Fibroblast of skin of abdomen (primary cell): ENCODE results near the gene RASSF5.

Source experiments
- DNase-seq: peaks from one replicate; pipeline ENCODE4 v3.0.0-alpha.2; 2013

The RASSF5 gene

DNA sequence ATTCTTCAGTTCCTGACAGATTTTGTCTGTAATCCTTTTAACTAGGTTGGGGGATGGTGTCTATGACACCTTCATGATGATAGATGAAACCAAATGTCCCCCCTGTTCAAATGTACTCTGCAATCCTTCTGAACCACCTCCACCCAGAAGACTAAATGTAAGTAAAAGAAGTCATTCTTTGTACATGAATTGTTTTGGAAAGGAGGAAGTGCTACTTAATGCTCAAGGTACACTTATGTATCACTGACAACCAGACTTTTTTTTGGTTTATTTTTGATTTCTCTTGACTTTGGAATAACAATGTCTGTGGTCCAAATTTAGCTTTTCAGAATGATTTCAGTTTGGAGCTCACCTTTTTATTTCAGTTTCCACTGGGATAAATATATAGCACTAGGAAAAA, 130.3 kb downstream of the RASSF5 start:
- no peak for DNase-seq
